KBM-7 (cell line): ENCODE data around the gene TIMM22.

Experiments used
- DNase-seq: peaks from one replicate; pipeline ENCODE4 v3.0.0-alpha.2; 2015
- in situ Hi-C: fragments of 300-500 bp; cut with MboI; formaldehyde crosslinking; loops from 2 replicates; pipeline ENCODE4 v1.14.3; 2020; ENCODE audit warnings: low sequenced_read_pairs, low pct_unique_long_range_greater_than_20kb, mixed read lengths

Gene TIMM22

GRCh38 chr17:1049446-1050225, 52.7 kb downstream of the TIMM22 start:
- no peak for DNase-seq
- in situ Hi-C loops = no loop called here

DNA sequence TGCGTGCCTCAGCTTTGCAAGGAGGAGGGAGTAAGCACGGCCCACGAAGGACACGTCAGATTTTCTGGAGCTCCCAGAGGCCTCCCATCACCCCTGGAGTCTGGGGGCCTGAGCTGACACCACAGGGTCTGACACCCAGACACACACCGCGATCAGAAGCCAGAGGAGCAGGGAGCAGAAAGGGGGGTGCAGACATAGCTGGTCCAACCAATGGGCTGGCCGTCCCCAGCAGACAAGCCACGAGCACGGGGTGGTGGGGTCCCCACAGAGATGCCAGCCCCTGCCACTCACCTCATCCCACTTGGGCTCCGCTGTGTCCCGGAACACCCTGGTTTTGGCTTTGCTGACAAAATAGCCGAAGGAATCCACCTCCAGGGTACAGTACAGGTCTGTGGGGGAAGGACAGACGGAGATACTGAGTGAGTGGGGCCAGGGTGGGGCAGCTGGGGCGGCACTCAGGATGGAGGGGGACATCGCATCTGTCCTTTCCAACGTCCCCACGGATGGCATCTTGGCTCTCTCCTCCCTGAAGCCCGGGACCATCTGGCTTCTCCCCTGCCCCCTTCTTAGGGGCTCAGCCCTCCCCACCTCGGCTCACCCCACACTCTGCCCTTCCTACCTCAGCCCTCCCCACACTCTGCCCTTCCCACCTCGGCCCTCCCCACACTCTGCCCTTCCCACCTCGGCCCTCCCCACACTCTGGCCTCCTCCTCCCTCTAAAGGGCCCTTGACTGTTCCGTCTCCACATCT, 53.5 kb downstream of the TIMM22 start:
- in situ Hi-C loops = no loop called here
- DNase-seq = no peak

DNA sequence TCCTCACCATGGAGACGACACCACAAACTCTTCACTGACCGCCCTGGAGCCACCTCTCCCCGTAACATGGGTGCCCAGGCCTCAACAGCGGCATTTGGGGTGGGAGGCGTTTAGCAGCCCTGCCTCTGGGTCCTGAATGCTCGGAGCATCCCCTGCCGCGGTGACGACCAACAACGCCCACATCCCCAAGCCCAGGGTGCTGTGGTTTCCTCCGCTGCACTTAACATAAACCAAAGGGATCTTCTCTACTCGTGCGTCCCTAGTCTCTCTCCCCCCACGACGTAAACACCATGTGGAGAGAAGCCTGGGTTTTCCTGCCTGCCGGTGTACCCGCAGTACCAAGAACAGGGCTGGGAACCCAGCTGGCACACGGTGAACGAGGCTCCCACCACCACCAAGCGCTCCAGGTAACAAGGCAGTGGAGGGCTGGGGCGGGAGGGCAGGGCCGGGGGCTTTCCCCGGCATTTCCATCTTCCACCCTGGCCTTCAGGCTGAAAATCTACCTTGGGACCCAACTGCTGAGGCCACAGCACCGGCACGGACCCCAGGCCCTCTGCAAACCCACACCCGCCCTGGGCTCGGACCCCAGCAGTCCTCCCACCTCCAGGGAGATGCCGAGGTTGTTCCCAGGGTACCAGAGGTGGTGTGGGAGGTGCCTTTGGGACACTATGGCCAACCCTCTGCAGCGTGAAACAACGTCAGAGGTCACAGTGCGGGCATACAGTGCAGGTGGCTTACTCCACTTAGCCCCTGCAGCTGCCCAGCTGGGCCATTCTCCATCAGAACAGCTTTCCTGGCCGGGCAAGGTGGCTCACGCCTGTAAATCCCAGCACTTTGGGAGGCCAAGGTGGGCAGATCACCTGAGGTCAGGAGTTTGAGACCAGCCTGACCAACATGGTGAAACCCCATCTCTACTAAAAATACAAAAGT, 54.3 kb downstream of the TIMM22 start:
- in situ Hi-C loops = no loop called here
- DNase-seq = no peak
